OCI-LY3 (cell line): ENCODE results near the gene FANCC.

Experiments
- EZH2phosphoT487 ChIP-seq: fragments of 200-600 bp; shearing (Covaris generic); IDR thresholded peaks from 2 replicates; pipeline ENCODE4 v1.6.1; 2018; ENCODE audit warnings: antibody characterized with exemption, mixed run types, low read depth
- TF ChIP-seq, protein P1 (sequence below): fragments of 200-600, 300-600 bp; sonication (generic); IDR thresholded peaks from 2 replicates; pipeline ENCODE4 v1.5.1; 2014; ENCODE audit warnings: antibody characterized with exemption, low read length, low read depth

DNA sequence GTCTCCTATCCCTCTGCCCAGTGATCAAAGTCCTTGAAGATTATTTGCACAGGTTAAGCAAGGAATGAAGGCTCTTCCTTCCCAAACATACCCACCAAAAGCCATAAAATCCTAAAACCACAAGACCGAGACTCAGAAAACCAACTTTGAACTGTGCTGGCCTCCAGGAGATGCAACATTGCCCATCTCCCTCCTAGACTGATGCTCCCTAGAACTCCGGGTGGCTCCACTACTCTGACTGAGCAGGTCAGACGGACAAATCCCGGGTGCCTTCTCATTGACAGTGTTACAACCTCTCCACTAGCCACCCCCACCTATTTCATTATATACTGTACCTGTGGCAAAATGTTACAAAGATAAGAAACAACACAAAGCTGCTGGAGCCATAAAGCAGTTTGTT lies 110.1 kb downstream of the FANCC start:
- TF ChIP-seq EZH2phosphoT487, result no peak
- TF ChIP-seq, protein P1, sequence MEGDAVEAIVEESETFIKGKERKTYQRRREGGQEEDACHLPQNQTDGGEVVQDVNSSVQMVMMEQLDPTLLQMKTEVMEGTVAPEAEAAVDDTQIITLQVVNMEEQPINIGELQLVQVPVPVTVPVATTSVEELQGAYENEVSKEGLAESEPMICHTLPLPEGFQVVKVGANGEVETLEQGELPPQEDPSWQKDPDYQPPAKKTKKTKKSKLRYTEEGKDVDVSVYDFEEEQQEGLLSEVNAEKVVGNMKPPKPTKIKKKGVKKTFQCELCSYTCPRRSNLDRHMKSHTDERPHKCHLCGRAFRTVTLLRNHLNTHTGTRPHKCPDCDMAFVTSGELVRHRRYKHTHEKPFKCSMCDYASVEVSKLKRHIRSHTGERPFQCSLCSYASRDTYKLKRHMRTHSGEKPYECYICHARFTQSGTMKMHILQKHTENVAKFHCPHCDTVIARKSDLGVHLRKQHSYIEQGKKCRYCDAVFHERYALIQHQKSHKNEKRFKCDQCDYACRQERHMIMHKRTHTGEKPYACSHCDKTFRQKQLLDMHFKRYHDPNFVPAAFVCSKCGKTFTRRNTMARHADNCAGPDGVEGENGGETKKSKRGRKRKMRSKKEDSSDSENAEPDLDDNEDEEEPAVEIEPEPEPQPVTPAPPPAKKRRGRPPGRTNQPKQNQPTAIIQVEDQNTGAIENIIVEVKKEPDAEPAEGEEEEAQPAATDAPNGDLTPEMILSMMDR, result no peak
